K562 (cell line): Measurements from ENCODE around the gene DCAF11.
A peak's percentile ranks its signal among the peaks of the same experiment; 100 is the strongest.

Experiments
- GABPB1 ChIP-seq: sonication (generic); formaldehyde crosslinking; IDR thresholded peaks from 2 replicates; pipeline ENCODE4 v1.8.0; 2022; ENCODE audit warnings: mild to moderate bottlenecking, missing genetic modification reagents
- HDAC1 ChIP-seq, 2 experiments: fragments of 450-650 bp; IDR thresholded peaks; 2 replicates each; pipeline ENCODE4 v1.6.1; 2016 to 2017; ENCODE audit warnings: inconsistent platforms in 1 of 2, mild to moderate bottlenecking in 1 of 2, moderate library complexity in 1 of 2
- MTA3 ChIP-seq: fragments of 450-650 bp; formaldehyde crosslinking; IDR thresholded peaks from 2 replicates; pipeline ENCODE4 v1.6.1; 2017; ENCODE audit warnings: mild to moderate bottlenecking, borderline replicate concordance
- POLR2A ChIP-seq: fragments of 450-650 bp; conservative IDR thresholded peaks from 2 replicates; pipeline ENCODE4 v1.6.1; 2016
- SMARCB1 ChIP-seq: IDR thresholded peaks from 2 replicates; pipeline ENCODE4 v1.6.1; 2011; ENCODE audit warnings: improper control_type of control experiment, low read depth; ENCODE audit not compliant: insufficient read length
- SP1 ChIP-seq: sonication (generic); formaldehyde crosslinking; IDR thresholded peaks from 2 replicates; pipeline ENCODE4 v1.8.1; 2022; ENCODE audit warnings: mild to moderate bottlenecking, missing genetic modification reagents
- SREBF2 ChIP-seq: sonication (generic); formaldehyde crosslinking; IDR thresholded peaks from 2 replicates; pipeline ENCODE4 v1.4.0; 2020; ENCODE audit warnings: mild to moderate bottlenecking, missing genetic modification reagents
- SRSF9 ChIP-seq: fragments of 200-400 bp; formaldehyde crosslinking; IDR thresholded peaks from 2 replicates; pipeline ENCODE4 v1.6.1; 2017; ENCODE audit warnings: low read depth, low read length, borderline replicate concordance
- TGIF2 ChIP-seq: sonication (generic); formaldehyde crosslinking; IDR thresholded peaks from 2 replicates; pipeline ENCODE4 v1.8.1; 2022; ENCODE audit warnings: mild to moderate bottlenecking, missing genetic modification reagents, moderate library complexity
- ZC3H11A ChIP-seq: IDR thresholded peaks from 2 replicates; pipeline ENCODE4 v1.6.1; 2012; ENCODE audit warnings: low read depth, low read length, improper control_type of control experiment

- TF ChIP-seq MTA3, result peak; percentile 77; the same call in 1 of the 2 replicates
- TF ChIP-seq SRSF9, result no peak
- no peak for TF ChIP-seq ZC3H11A
- TF ChIP-seq POLR2A, result no peak
- TF ChIP-seq SMARCB1, result no peak
- TF ChIP-seq SREBF2 (CRISPR knock-in tag), result no peak
- no peak for TF ChIP-seq TGIF2 (CRISPR knock-in tag)
- peak in 1 of 2 experiments; percentile 98; a peak in 2 of 4 replicates for TF ChIP-seq HDAC1 (IDR thresholded peaks at IDR 0.05)
- peak; percentile 70 for TF ChIP-seq GABPB1 (CRISPR knock-in tag)
- TF ChIP-seq SP1 (CRISPR knock-in tag), result peak; percentile 99
Observed at GRCh38 chr14:24114532-24115421, at the start of gene DCAF11, which contains the start of gene NRL.
